ENCODE results near the gene GRID2. TPM values are rescaled to one million over a fixed set of nuclear protein-coding genes. Genes with fewer than 3 reads are reported as not detected.

GRID2 gene
- total and polyA plus RNA-seq, 2 of the 4 experiments (the other 2 are of a cell fraction) = under 0.01 TPM; not detected in 1

- H2BK120ac ChIP-seq (ENCODE audit: low read depth, low read length) = no peak overlapping the region
- POLR2A ChIA-PET (ENCODE audit: unreplicated experiment) = no interaction called here
- no peak overlapping the region for H2BK20ac ChIP-seq (ENCODE audit: low read depth, low read length)
- no peak overlapping the region for H2AK5ac ChIP-seq (ENCODE audit: low read depth, low read length)
- no peak overlapping the region for H2BK5ac ChIP-seq (ENCODE audit: low read depth, low read length, poor library complexity, severe bottlenecking)
- no peak overlapping the region for H4K8ac ChIP-seq (ENCODE audit: low read depth in 2 of 2, low read length in 2 of 2)
- no peaks in the 10 kb centered on the region for H4K20me1 ChIP-seq (ENCODE audit: insufficient read depth, low read length)
- in situ Hi-C loops (cut with MboI; ENCODE audit: low sequenced_read_pairs) (no loop called here), dilution Hi-C loops (cut with HindIII; ENCODE audit: low sequenced_read_pairs, unreplicated experiment) (no loop called here), intact Hi-C loops (cut with micrococcal nuclease) (no loop called here)
- no peak overlapping the region for H3K27ac ChIP-seq (ENCODE audit: insufficient read depth, low read length)
- DNase-seq (no peak), ATAC-seq (ENCODE audit: low read depth) (no peak; the same call in 1 of the 2 replicates)
- H3K9me1 ChIP-seq (ENCODE audit: insufficient read depth, low read length) = no peaks in the 10 kb centered on the region
- H3K23ac ChIP-seq (ENCODE audit: low read depth, low read length) = no peak overlapping the region
- CTCF ChIA-PET = no interaction called here
- no peak overlapping the region for H2AFZ ChIP-seq (replicated peaks; ENCODE audit: low read length, poor library complexity)
- H3K9ac ChIP-seq (ENCODE audit: low read depth, low read length) = no peak overlapping the region
- no peaks in the 10 kb centered on the region for H3K4me1 ChIP-seq (ENCODE audit: control insufficient read depth, insufficient read depth, low read length)
- no peak overlapping the region for H3K4me3 ChIP-seq (ENCODE audit: insufficient read depth, low read depth, low read length)
- no peak overlapping the region for H3K56ac ChIP-seq (ENCODE audit: extremely low read depth, insufficient read depth, low read length)
- no peak overlapping the region for H2BK15ac ChIP-seq (ENCODE audit: low read depth, low read length)
- H4K5ac ChIP-seq (ENCODE audit: low read depth, low read length) = no peak overlapping the region
- H3K4ac ChIP-seq (ENCODE audit: low read depth, low read length) = no peak overlapping the region
- H3K9me3 ChIP-seq (ENCODE audit: control insufficient read depth, insufficient read depth, low read length) = no peaks in the 10 kb centered on the region
- WGBS, 2 experiments (ENCODE audit: extremely low coverage in 2 of 2, insufficient read length in 1 of 2) = no CpG with 5 or more reads among the region's 1 CpG
- H4K91ac ChIP-seq (ENCODE audit: insufficient read depth, low read depth, low read length) = no peak overlapping the region
- no peak overlapping the region for H3K4me2 ChIP-seq (ENCODE audit: low read depth, low read length)
- no peak overlapping the region for H3K14ac ChIP-seq (replicated peaks; ENCODE audit: low read depth, low read length)
- H3K36me3 ChIP-seq (ENCODE audit: control insufficient read depth, insufficient read depth, low read length) = no peaks in the 10 kb centered on the region
- BruUV-seq (replicated peaks) = no TSS peak
- no peak for TF ChIP-seq CHD1 (IDR thresholded peaks at IDR 0.05; ENCODE audit: low read depth, low read length)
- H3K27me3 ChIP-seq (ENCODE audit: control insufficient read depth, insufficient read depth, low read length) = no peaks in the 10 kb centered on the region
- no peak overlapping the region for H2AK9ac ChIP-seq (replicated peaks; ENCODE audit: low read depth, low read length, poor library complexity)
- H3K79me1 ChIP-seq (ENCODE audit: low read depth in 1 of 2, low read length in 2 of 2) = no peaks in the 10 kb centered on the region
- H3K18ac ChIP-seq (ENCODE audit: low read depth, low read length) = no peak overlapping the region
Observed at GRCh38 chr4:93319041-93319440, 1015.3 kb downstream of the GRID2 start.
